ENCODE data around the gene SELENBP1.

Gene SELENBP1

GRCh38 chr1:151407304-151407703 is 34.8 kb upstream of the SELENBP1 start:
- TF ChIP-seq EP300 (IDR thresholded peaks at IDR 0.05; ENCODE audit: borderline replicate concordance) (no peak), YY1 (IDR thresholded peaks at IDR 0.05; ENCODE audit: low read depth) (no peak)

- TF ChIP-seq CREB1 (IDR thresholded peaks at IDR 0.05; ENCODE audit: low read depth) (no peak), EP300 (IDR thresholded peaks at IDR 0.05; ENCODE audit: borderline replicate concordance) (no peak), ZBTB7A (IDR thresholded peaks at IDR 0.05; ENCODE audit: low read depth) (no peak)
These were observed 33.7 kb upstream of the SELENBP1 start for GRCh38 chr1:151406176-151406575.

DNA sequence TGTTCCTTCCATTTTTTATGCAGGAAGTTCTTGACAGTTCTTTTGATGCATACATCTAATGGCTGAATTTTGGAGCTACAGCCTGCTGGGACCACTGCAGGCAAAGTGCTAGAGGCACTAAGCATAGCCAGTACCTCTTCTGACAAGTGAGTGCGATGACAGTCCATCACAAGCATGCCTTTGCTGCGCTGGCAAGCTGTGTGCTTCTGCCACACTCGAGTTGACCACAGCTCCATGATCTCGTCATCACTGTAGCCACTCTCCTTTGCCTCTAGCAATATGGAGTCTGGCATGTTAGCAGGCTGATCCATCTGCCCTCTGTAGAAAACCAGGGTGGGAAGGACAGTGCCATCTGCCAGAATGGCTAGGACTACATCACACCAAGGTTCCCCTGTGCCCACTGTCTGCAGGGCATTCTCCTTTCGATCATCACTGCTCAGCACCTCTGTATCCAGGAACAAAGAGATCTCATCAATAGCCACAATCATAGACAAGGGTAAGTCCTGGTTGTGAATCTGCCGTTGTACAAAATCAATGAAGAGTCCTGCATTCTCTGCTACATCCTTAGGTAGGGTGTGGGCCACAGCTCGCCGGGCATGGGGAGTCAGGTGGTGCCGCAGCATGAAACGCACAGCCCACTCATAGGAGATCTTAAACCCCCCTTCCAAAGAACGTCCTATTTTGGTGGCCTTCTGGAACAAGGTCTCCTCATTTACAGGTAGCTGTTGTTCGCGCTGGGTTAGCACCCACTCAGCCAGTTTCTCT is 32.9 kb upstream of the SELENBP1 start:
- TF ChIP-seq CEBPB (IDR thresholded peaks at IDR 0.05) = no peak
- no peak for TF ChIP-seq TEAD4 (IDR thresholded peaks at IDR 0.05)
- TF ChIP-seq YY1 (IDR thresholded peaks at IDR 0.05; ENCODE audit: low read depth) = no peak
- no peak for TF ChIP-seq CREB1 (IDR thresholded peaks at IDR 0.05; ENCODE audit: low read depth)
- no peak for TF ChIP-seq EP300 (IDR thresholded peaks at IDR 0.05; ENCODE audit: borderline replicate concordance)
- TF ChIP-seq EGR1 (IDR thresholded peaks at IDR 0.05) = no peak
- no peak for TF ChIP-seq ZBTB7A (IDR thresholded peaks at IDR 0.05; ENCODE audit: low read depth)
- no peak for TF ChIP-seq RAD21 (IDR thresholded peaks at IDR 0.05; ENCODE audit: low read depth)
- TF ChIP-seq, protein P1, sequence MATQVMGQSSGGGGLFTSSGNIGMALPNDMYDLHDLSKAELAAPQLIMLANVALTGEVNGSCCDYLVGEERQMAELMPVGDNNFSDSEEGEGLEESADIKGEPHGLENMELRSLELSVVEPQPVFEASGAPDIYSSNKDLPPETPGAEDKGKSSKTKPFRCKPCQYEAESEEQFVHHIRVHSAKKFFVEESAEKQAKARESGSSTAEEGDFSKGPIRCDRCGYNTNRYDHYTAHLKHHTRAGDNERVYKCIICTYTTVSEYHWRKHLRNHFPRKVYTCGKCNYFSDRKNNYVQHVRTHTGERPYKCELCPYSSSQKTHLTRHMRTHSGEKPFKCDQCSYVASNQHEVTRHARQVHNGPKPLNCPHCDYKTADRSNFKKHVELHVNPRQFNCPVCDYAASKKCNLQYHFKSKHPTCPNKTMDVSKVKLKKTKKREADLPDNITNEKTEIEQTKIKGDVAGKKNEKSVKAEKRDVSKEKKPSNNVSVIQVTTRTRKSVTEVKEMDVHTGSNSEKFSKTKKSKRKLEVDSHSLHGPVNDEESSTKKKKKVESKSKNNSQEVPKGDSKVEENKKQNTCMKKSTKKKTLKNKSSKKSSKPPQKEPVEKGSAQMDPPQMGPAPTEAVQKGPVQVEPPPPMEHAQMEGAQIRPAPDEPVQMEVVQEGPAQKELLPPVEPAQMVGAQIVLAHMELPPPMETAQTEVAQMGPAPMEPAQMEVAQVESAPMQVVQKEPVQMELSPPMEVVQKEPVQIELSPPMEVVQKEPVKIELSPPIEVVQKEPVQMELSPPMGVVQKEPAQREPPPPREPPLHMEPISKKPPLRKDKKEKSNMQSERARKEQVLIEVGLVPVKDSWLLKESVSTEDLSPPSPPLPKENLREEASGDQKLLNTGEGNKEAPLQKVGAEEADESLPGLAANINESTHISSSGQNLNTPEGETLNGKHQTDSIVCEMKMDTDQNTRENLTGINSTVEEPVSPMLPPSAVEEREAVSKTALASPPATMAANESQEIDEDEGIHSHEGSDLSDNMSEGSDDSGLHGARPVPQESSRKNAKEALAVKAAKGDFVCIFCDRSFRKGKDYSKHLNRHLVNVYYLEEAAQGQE (IDR thresholded peaks at IDR 0.05; ENCODE audit: low read depth) = no peak
- no peak for TF ChIP-seq TAF1 (IDR thresholded peaks at IDR 0.05; ENCODE audit: low read depth)
- TF ChIP-seq, protein P2, sequence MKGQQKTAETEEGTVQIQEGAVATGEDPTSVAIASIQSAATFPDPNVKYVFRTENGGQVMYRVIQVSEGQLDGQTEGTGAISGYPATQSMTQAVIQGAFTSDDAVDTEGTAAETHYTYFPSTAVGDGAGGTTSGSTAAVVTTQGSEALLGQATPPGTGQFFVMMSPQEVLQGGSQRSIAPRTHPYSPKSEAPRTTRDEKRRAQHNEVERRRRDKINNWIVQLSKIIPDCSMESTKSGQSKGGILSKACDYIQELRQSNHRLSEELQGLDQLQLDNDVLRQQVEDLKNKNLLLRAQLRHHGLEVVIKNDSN (IDR thresholded peaks at IDR 0.05) = no peak
- TF ChIP-seq NFIC (IDR thresholded peaks at IDR 0.05) = no peak
- TF ChIP-seq FOXM1 (IDR thresholded peaks at IDR 0.05; ENCODE audit: borderline replicate concordance, low read depth) = no peak
- no peak for TF ChIP-seq TCF12 (IDR thresholded peaks at IDR 0.05; ENCODE audit: low read depth)
- TF ChIP-seq, protein P3, sequence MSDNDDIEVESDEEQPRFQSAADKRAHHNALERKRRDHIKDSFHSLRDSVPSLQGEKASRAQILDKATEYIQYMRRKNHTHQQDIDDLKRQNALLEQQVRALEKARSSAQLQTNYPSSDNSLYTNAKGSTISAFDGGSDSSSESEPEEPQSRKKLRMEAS (IDR thresholded peaks at IDR 0.05) = no peak

DNA sequence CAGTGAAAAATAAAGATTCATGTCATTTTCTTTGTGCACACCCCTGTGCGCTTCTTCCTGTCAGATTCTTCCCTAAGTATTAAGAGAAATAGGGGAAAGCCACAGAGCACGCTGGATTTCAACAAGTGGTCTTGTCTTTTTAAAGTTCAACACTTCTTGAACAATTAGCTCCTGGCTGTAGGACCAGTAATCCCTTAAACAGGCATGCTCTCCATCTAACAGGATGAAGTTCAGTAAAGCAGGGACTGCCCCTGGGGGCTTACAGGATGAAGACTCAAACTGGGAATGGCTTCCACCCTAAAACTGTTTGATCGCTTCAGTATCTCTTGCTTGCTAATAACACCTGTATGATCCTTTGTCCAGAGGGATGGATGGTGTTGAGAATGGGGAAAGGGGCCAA is 31.1 kb upstream of the SELENBP1 start:
- TF ChIP-seq CREB1 (IDR thresholded peaks at IDR 0.05; ENCODE audit: low read depth) (no peak), ZBTB7A (IDR thresholded peaks at IDR 0.05; ENCODE audit: low read depth) (no peak), EP300 (IDR thresholded peaks at IDR 0.05; ENCODE audit: borderline replicate concordance) (no peak), EGR1 (IDR thresholded peaks at IDR 0.05) (no peak), CEBPB (IDR thresholded peaks at IDR 0.05) (no peak), FOXM1 (IDR thresholded peaks at IDR 0.05; ENCODE audit: borderline replicate concordance, low read depth) (no peak), TEAD4 (IDR thresholded peaks at IDR 0.05) (no peak)
- TF ChIP-seq, protein P1 (IDR thresholded peaks at IDR 0.05; ENCODE audit: low read depth) = no peak

GRCh38 chr1:151402764-151403163 is 30.3 kb upstream of the SELENBP1 start:
- TF ChIP-seq CREB1 (IDR thresholded peaks at IDR 0.05; ENCODE audit: low read depth) = no peak
- no peak for TF ChIP-seq EGR1 (IDR thresholded peaks at IDR 0.05)
- TF ChIP-seq, protein P3 (IDR thresholded peaks at IDR 0.05) = no peak
- TF ChIP-seq, protein P1 (IDR thresholded peaks at IDR 0.05; ENCODE audit: low read depth) = no peak
- no peak for TF ChIP-seq FOXM1 (IDR thresholded peaks at IDR 0.05; ENCODE audit: borderline replicate concordance, low read depth)
- no peak for TF ChIP-seq TEAD4 (IDR thresholded peaks at IDR 0.05)
- no peak for TF ChIP-seq CEBPB (IDR thresholded peaks at IDR 0.05)
- no peak for TF ChIP-seq TAF1 (IDR thresholded peaks at IDR 0.05; ENCODE audit: low read depth)
- TF ChIP-seq, protein P2 (IDR thresholded peaks at IDR 0.05) = no peak
- TF ChIP-seq NFIC (IDR thresholded peaks at IDR 0.05) = no peak
- TF ChIP-seq TCF12 (IDR thresholded peaks at IDR 0.05; ENCODE audit: low read depth) = no peak
- TF ChIP-seq RAD21 (IDR thresholded peaks at IDR 0.05; ENCODE audit: low read depth) = no peak
- no peak for TF ChIP-seq ZBTB7A (IDR thresholded peaks at IDR 0.05; ENCODE audit: low read depth)
- no peak for TF ChIP-seq EP300 (IDR thresholded peaks at IDR 0.05; ENCODE audit: borderline replicate concordance)
- TF ChIP-seq YY1 (IDR thresholded peaks at IDR 0.05; ENCODE audit: low read depth) = no peak
